Esophagus muscularis mucosa (tissue), 4 donors: Measurements from ENCODE around the gene DGUOK. TPM values are rescaled to one million over a fixed set of nuclear protein-coding genes. Genes with fewer than 3 reads are reported as not detected.

Experiments
- DNase-seq: peaks from one replicate; pipeline ENCODE4 v3.0.0-alpha.2; 2017; ENCODE audit errors: extremely low spot score
- H3K27ac ChIP-seq, 4 donors: fragments of 200-600 bp; sonication (generic); replicated peaks in 1 of 4; 1 replicate in 3 of 4; 2 replicates in 1 of 4; pipeline ENCODE4 v1.5.1; 2016 to 2019; ENCODE audit warnings: mild to moderate bottlenecking in 1 of 4
- H3K27me3 ChIP-seq, 4 donors: fragments of 200-600 bp; sonication (generic); one replicate each; pipeline versions ENCODE4 v1.5.1 to v1.6.0; 2016 to 2019
- H3K36me3 ChIP-seq, 4 donors: fragments of 200-600 bp; sonication (generic); one replicate each; pipeline ENCODE4 v1.5.1; 2016 to 2019
- H3K4me1 ChIP-seq, 4 donors: fragments of 200-600 bp; sonication (generic); one replicate each; pipeline ENCODE4 v1.5.1; 2016 to 2019
- H3K4me3 ChIP-seq, 4 donors: fragments of 200-600 bp; sonication (generic); 1 replicate in 2 of 4; 2 replicates in 2 of 4; pipeline ENCODE4 v1.5.1; 2016 to 2019; ENCODE audit warnings: mild to moderate bottlenecking in 4 of 4, moderate library complexity in 1 of 4
- H3K9me3 ChIP-seq, 4 donors: fragments of 200-600 bp; sonication (generic); 1 replicate in 3 of 4; 2 replicates in 1 of 4; pipeline ENCODE4 v1.5.1; 2016 to 2019
- EP300 ChIP-seq: sonication (generic); formaldehyde crosslinking; IDR thresholded peaks from one replicate; pipeline ENCODE4 v1.6.1; 2017; ENCODE audit warnings: antibody characterized with exemption
- POLR2A ChIP-seq: fragments of 450-650 bp; IDR thresholded peaks from one replicate; pipeline ENCODE4 v1.6.1; 2017; ENCODE audit warnings: antibody characterized with exemption, moderate library complexity, mild to moderate bottlenecking, low read depth
- POLR2AphosphoS5 ChIP-seq, 2 donors: sonication (generic); formaldehyde crosslinking; IDR thresholded peaks; one replicate each; pipeline ENCODE4 v1.6.1; 2017; ENCODE audit warnings: antibody characterized with exemption in 2 of 2
- WGBS: methylation state at CpG from one replicate; pipeline ENCODE4 v1.1.5; 2018; 5-methylcytosine and 5-hydroxymethylcytosine counted together
- intact Hi-C: fragments of 100-400 bp; cut with DNase I; formaldehyde crosslinking; loops from one replicate; pipeline ENCODE4 v1.15.1; 2023
- total RNA-seq, 4 donors: library from RNA; depleted of rRNA; stranded (reverse); fragments of >200 nt; gene quantifications; one replicate each; pipeline versions ENCODE4 v1.1.0 to v1.2.1, GENCODE V29; 2016
- TF ChIP-seq, protein P1 (sequence below), 3 experiments: fragments of 200-600 bp in 2 of 3; fragments of 450-650 bp in 1 of 3; sonication (generic) in 2 of 3; IDR thresholded peaks; one replicate each; pipeline ENCODE4 v1.5.1; 2017 to 2019; ENCODE audit warnings: antibody characterized with exemption in 3 of 3, mild to moderate bottlenecking in 2 of 3, moderate library complexity in 1 of 3

DGUOK gene
- total RNA-seq, 4 donors from 2014 or later: 31.6 to 50.7 (median 36.6) TPM

DNA sequence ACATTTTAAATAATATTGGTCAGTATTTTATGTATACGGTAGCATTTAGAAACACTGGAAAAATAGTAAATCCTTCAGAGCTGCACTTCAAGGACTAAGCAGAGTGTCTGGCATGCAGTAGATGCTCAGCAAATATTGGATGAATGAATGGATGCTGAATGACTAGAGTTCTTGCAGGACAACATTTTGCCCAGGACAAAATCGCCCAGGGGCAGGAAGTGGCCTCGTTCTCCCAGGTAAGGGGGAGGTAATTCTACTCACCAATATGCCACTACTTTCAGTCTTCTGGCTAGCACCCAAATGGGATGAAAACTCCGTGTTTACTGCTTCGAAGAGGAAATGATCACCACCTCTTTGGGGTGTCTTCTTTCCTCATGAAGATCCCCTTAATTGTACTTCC lies 4.0 kb upstream of the DGUOK start:
- intact Hi-C loops: loop anchor here (10.0 kb wide), 2 partner anchors 98 to 222 kb away; partner anchors contain the start of genes BOLA3 and STAMBP

DNA sequence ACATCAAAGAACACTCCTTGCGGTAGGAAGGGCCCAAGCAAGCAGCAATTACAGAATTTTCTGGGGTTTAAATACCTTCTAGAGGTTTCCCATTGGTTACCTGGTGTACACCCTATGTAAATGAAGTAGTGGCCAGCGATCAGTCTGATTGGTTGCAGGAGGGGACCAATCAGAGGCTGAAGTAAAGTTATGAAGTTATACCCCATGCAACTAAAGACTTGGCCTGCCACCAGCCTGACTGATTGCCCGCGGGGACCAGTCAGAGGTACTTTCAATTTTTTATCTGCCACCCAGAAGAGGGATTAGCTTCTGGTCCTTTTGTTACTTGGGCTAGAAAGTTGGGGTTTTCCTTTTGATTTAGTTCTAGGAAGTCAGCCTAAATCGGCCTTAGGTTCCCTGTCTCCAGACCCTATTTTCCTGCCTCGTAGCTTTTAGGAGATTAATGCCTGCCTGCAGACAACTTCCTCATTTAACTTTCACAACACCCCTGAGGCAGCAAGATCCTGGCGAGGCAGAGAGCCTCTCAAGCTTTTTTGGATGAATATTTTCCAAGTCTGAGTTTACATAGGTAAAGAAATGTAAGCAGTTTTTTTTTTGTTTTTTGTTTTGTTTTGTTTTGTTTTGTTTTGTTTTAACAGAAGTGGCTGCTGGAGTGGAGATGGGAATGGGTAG lies 1.5 kb upstream of the DGUOK start:
- Histone ChIP-seq H3K36me3 (no peaks in the 10 kb centered on the region), H3K9me3 (no peaks in the 10 kb centered on the region), H3K4me1 (peaks cover 29 to 47% (median 37%) of the 10 kb centered on the region in 4 donors), H3K27me3 (no peaks in the 10 kb centered on the region), H3K27ac (no peak overlapping the region), H3K4me3 (no peak overlapping the region)
- DNase-seq: no peak
- intact Hi-C loops: loop anchor here (5.0 to 10.0 kb wide), 4 partner anchors 62 to 220 kb away; partner anchors contain the start of genes BOLA3 and STAMBP
- TF ChIP-seq EP300 (no peak), POLR2AphosphoS5 (IDR thresholded peaks at IDR 0.05) (no peak), POLR2A (no peak)
- TF ChIP-seq, protein P1, sequence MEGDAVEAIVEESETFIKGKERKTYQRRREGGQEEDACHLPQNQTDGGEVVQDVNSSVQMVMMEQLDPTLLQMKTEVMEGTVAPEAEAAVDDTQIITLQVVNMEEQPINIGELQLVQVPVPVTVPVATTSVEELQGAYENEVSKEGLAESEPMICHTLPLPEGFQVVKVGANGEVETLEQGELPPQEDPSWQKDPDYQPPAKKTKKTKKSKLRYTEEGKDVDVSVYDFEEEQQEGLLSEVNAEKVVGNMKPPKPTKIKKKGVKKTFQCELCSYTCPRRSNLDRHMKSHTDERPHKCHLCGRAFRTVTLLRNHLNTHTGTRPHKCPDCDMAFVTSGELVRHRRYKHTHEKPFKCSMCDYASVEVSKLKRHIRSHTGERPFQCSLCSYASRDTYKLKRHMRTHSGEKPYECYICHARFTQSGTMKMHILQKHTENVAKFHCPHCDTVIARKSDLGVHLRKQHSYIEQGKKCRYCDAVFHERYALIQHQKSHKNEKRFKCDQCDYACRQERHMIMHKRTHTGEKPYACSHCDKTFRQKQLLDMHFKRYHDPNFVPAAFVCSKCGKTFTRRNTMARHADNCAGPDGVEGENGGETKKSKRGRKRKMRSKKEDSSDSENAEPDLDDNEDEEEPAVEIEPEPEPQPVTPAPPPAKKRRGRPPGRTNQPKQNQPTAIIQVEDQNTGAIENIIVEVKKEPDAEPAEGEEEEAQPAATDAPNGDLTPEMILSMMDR (IDR thresholded peaks at IDR 0.05): no peak
- WGBS: 85% methylated on average over 7 of the region's 7 CpGs

More for the DNA sequence above, 4.0 kb upstream of the DGUOK start:
- Histone ChIP-seq H3K9me3 (no peaks in the 10 kb centered on the region), H3K4me3 (no peak overlapping the region), H3K4me1 (peaks cover 10 to 22% (median 13%) of the 10 kb centered on the region in 4 donors), H3K27me3 (no peaks in the 10 kb centered on the region), H3K27ac (no peak overlapping the region), H3K36me3 (peaks cover 0 to 21% (median 13%) of the 10 kb centered on the region in 4 donors)
- TF ChIP-seq, protein P1 (IDR thresholded peaks at IDR 0.05): no peak
- TF ChIP-seq POLR2AphosphoS5 (IDR thresholded peaks at IDR 0.05) (no peak), EP300 (no peak), POLR2A (no peak)
- 53% methylated on average over 5 of the region's 5 CpGs for WGBS
- no peak for DNase-seq

DNA sequence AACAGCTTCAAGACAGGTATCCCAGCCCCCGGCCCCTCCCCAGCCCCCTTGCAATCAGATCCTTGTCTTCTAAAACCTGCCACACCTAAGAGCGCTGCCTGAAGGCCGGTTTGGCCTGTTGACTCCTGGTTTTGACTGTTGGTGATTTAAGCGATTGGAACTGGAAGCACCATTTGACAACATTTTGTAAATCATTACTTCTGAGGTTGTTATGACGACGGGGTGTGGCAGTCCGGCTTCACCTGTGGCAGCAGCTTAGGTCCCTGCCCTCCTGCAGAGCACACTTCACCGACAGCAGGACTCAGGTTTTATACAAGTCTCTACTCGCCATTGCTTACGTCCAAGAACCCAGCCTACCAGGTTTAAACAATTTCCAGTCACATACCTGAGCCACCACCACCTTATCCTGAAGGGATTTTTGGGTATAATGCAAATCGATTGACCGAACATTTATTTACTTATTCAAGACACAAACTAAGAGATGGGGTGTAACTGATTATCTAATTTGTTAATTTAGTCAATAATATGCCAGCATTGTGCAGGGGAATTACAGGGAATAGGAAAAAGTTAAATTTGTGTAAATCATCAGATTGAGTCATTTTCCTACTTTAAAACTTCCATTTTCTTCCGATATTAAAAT lies 707 bp upstream of the DGUOK start:
- Histone ChIP-seq H3K36me3 (no peaks in the 10 kb centered on the region), H3K4me3 (peak overlapping the region; percentile 66 to 94 (median 74)), H3K4me1 (peaks cover 29 to 48% (median 40%) of the 10 kb centered on the region in 4 donors), H3K27ac (peak overlapping the region; percentile 92 to 97 (median 93)), H3K9me3 (no peaks in the 10 kb centered on the region), H3K27me3 (no peaks in the 10 kb centered on the region)
- DNase-seq: no peak
- WGBS: 77% methylated on average over 13 of the region's 13 CpGs
- intact Hi-C loops: loop anchor here (5.0 to 10.0 kb wide), 4 partner anchors 61 to 219 kb away; partner anchors contain the start of genes BOLA3 and STAMBP
- TF ChIP-seq, protein P1 (IDR thresholded peaks at IDR 0.05): no peak
- no peak for TF ChIP-seq POLR2A
- no peak for TF ChIP-seq EP300
- TF ChIP-seq POLR2AphosphoS5 (IDR thresholded peaks at IDR 0.05): no peak

DNA sequence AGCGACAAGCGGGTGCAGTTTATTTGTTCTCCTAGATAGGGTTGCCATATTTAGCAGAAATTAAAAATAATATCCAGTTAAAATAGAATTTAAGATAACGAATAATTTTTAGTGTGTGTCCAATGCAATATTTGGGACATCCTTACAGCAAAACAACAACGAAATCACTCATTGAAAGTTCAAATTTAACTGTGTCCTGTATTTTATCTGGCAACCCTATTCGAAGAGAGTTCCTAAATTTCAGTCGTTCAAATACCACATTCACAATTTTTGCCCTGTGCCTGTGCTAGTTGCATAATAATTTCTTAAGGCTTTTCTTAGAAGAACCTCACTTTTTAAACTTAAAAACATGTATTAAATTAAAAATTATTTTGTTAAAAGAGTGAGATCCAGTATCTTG lies 664 bp downstream of the DGUOK start:
- peak overlapping the region; percentile 92 to 97 (median 93) for H3K27ac ChIP-seq
- no peak for DNase-seq
- peaks cover 0 to 1% (median 0%) of the 10 kb centered on the region in 4 donors for H3K36me3 ChIP-seq
- H3K4me3 ChIP-seq: peak overlapping the region; percentile 66 to 94 (median 74)
- intact Hi-C loops: loop anchor here (5.0 to 10.0 kb wide), 4 partner anchors 60 to 217 kb away; partner anchors contain the start of genes BOLA3 and STAMBP
- 20% methylated on average over 6 of the region's 6 CpGs for WGBS
- TF ChIP-seq POLR2AphosphoS5 (IDR thresholded peaks at IDR 0.05) (no peak), EP300 (no peak), POLR2A (no peak)
- TF ChIP-seq, protein P1 (IDR thresholded peaks at IDR 0.05): no peak
- H3K27me3 ChIP-seq: no peaks in the 10 kb centered on the region
- H3K9me3 ChIP-seq: no peaks in the 10 kb centered on the region
- H3K4me1 ChIP-seq: peaks cover 29 to 58% (median 52%) of the 10 kb centered on the region in 4 donors
